Measurements from ENCODE around the gene ATIC.

DNA sequence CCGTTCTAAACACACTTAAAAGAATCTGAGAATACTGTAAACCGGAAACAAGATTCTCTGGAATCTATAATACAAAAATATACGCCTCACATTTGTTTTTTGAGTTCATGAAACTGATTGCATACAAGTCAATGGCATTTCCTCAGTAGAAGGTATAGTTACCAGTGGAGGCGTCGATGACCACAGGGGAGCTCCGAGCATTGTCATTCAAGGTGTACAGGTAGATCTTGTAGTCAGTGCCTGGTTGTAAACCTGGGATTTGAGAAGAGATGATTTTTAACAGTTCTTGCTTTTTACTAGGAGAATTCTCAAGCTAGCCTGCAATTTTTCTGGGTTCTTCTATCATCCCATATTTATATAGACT, 63.6 kb downstream of the ATIC start:
- TF ChIP-seq, protein P1, sequence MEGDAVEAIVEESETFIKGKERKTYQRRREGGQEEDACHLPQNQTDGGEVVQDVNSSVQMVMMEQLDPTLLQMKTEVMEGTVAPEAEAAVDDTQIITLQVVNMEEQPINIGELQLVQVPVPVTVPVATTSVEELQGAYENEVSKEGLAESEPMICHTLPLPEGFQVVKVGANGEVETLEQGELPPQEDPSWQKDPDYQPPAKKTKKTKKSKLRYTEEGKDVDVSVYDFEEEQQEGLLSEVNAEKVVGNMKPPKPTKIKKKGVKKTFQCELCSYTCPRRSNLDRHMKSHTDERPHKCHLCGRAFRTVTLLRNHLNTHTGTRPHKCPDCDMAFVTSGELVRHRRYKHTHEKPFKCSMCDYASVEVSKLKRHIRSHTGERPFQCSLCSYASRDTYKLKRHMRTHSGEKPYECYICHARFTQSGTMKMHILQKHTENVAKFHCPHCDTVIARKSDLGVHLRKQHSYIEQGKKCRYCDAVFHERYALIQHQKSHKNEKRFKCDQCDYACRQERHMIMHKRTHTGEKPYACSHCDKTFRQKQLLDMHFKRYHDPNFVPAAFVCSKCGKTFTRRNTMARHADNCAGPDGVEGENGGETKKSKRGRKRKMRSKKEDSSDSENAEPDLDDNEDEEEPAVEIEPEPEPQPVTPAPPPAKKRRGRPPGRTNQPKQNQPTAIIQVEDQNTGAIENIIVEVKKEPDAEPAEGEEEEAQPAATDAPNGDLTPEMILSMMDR (IDR thresholded peaks at IDR 0.05): no peak
- no peak for TF ChIP-seq POLR2A (IDR thresholded peaks at IDR 0.05)
- TF ChIP-seq POLR2AphosphoS5 (IDR thresholded peaks at IDR 0.05): no peak
